GM18907 (cell line): Measurements from ENCODE around the gene BHLHE40.
A peak's percentile ranks its signal among the peaks of the same experiment; 100 is the strongest.
"Not testable (repeated sequence)": the region's sequence is repeated elsewhere in the genome, so short reads cannot be mapped to it uniquely, and the experiment has no call there.

Experiments
- ATAC-seq: cut with Tn5 transposase; IDR thresholded peaks from one replicate; pipeline ENCODE4 v1.9.1; 2021; ENCODE audit warnings: mild to moderate bottlenecking, moderate library complexity; ENCODE audit not compliant: unreplicated experiment

Gene BHLHE40

GRCh38 chr3:4959180-4959579, 20.1 kb upstream of the BHLHE40 start:
- ATAC-seq, result no peak

GRCh38 chr3:4961865-4962264, 17.4 kb upstream of the BHLHE40 start:
- ATAC-seq, result not testable (repeated sequence)

GRCh38 chr3:4963669-4964570, 15.3 kb upstream of the BHLHE40 start:
- no peak for ATAC-seq

- ATAC-seq, result not testable (repeated sequence)
These were observed 13.2 kb upstream of the BHLHE40 start for GRCh38 chr3:4966006-4966405.

GRCh38 chr3:4967683-4968082, 11.6 kb upstream of the BHLHE40 start:
- ATAC-seq, result not testable (repeated sequence)

GRCh38 chr3:4971437-4971836, 7.8 kb upstream of the BHLHE40 start:
- not testable (repeated sequence) for ATAC-seq

GRCh38 chr3:4971838-4972237, 7.4 kb upstream of the BHLHE40 start:
- no peak for ATAC-seq

- ATAC-seq, result no peak
These were observed 6.3 kb upstream of the BHLHE40 start for GRCh38 chr3:4972652-4973643.

- ATAC-seq, result no peak
These were observed 5.1 kb upstream of the BHLHE40 start for GRCh38 chr3:4974154-4974553.

GRCh38 chr3:4976109-4976508, 3.1 kb upstream of the BHLHE40 start:
- ATAC-seq, result no peak

GRCh38 chr3:4977001-4977852, 2.0 kb upstream of the BHLHE40 start:
- peak; percentile 52 for ATAC-seq

GRCh38 chr3:4977853-4978203, 1.4 kb upstream of the BHLHE40 start:
- peak; percentile 0 for ATAC-seq

GRCh38 chr3:4978204-4978965, 852 bp upstream of the BHLHE40 start:
- ATAC-seq, result peak; percentile 56

GRCh38 chr3:4978966-4979427, 240 bp upstream of the BHLHE40 start:
- ATAC-seq, result peak; percentile 49

GRCh38 chr3:4980229-4981203, 1.3 kb downstream of the BHLHE40 start:
- ATAC-seq, result peak; percentile 10

- no peak for ATAC-seq
These were observed 2.0 kb downstream of the BHLHE40 start for GRCh38 chr3:4981294-4981664.

- no peak for ATAC-seq
These were observed 2.6 kb downstream of the BHLHE40 start for GRCh38 chr3:4981665-4982494.
